Jurkat, Clone E6-1 (cell line): Measurements from ENCODE around the gene SHB.

Experiments used
- DNase-seq: peaks from one replicate; pipeline ENCODE4 v3.0.0-alpha.2; 2011; ENCODE audit warnings: low read depth, low spot score
- H3K4me3 ChIP-seq: 2 replicates; pipeline ENCODE4 v1.5.1; 2011; ENCODE audit warnings: mild to moderate bottlenecking, low read length, control low read depth, moderate library complexity

SHB gene

GRCh38 chr9:38000332-38000731 is 68.7 kb downstream of the SHB start:
- no peak overlapping the region for H3K4me3 ChIP-seq
- DNase-seq = no peak

- H3K4me3 ChIP-seq = no peak overlapping the region
- DNase-seq = no peak
Measured at GRCh38 chr9:37999588-38000189, 69.3 kb downstream of the SHB start.

GRCh38 chr9:37998881-37999587 is 70.0 kb downstream of the SHB start:
- DNase-seq = no peak

GRCh38 chr9:37997636-37998374 is 71.2 kb downstream of the SHB start:
- H3K4me3 ChIP-seq = no peak overlapping the region
- DNase-seq = no peak

More at GRCh38 chr9:37998881-37999587, 70.0 kb downstream of the SHB start:
- no peak overlapping the region for H3K4me3 ChIP-seq

- no peak overlapping the region for H3K4me3 ChIP-seq
- no peak for DNase-seq
Measured at GRCh38 chr9:37996819-37997217, 72.2 kb downstream of the SHB start.

GRCh38 chr9:37995961-37996818 is 72.8 kb downstream of the SHB start:
- no peak for DNase-seq
- H3K4me3 ChIP-seq = no peak overlapping the region

- no peak overlapping the region for H3K4me3 ChIP-seq
- DNase-seq = no peak
Measured at GRCh38 chr9:37995348-37995737, 73.7 kb downstream of the SHB start.

GRCh38 chr9:37994639-37995347 is 74.2 kb downstream of the SHB start:
- H3K4me3 ChIP-seq = no peak overlapping the region
- peak; percentile 67 for DNase-seq

- no peak overlapping the region for H3K4me3 ChIP-seq
- DNase-seq = no peak
Measured at GRCh38 chr9:37992924-37993349, 76.1 kb downstream of the SHB start.

GRCh38 chr9:37990404-37991015 is 78.5 kb downstream of the SHB start:
- H3K4me3 ChIP-seq = no peak overlapping the region
- DNase-seq = no peak

GRCh38 chr9:37989701-37990100 is 79.3 kb downstream of the SHB start:
- no peak overlapping the region for H3K4me3 ChIP-seq

GRCh38 chr9:37988602-37989001 is 80.4 kb downstream of the SHB start:
- H3K4me3 ChIP-seq = no peak overlapping the region
- no peak for DNase-seq

More at GRCh38 chr9:37989701-37990100, 79.3 kb downstream of the SHB start:
- no peak for DNase-seq

- no peak for DNase-seq
- no peak overlapping the region for H3K4me3 ChIP-seq
Measured at GRCh38 chr9:37988041-37988440, 81.0 kb downstream of the SHB start.

- no peak for DNase-seq
- H3K4me3 ChIP-seq = no peak overlapping the region
Measured at GRCh38 chr9:37987467-37987981, 81.5 kb downstream of the SHB start.

- no peak overlapping the region for H3K4me3 ChIP-seq
- DNase-seq = no peak
Measured at GRCh38 chr9:37986771-37987258, 82.2 kb downstream of the SHB start.

- peak overlapping the region; percentile 43; the same call in 1 of the 2 replicates for H3K4me3 ChIP-seq
- no peak for DNase-seq
Measured at GRCh38 chr9:37986001-37986400, 83.0 kb downstream of the SHB start.

GRCh38 chr9:37984672-37985611 is 84.1 kb downstream of the SHB start:
- DNase-seq = peak; percentile 85

More at GRCh38 chr9:37984672-37985611, 84.1 kb downstream of the SHB start:
- peak overlapping the region; percentile 43 for H3K4me3 ChIP-seq
